ENCODE measurements around the gene NDUFV1. TPM values are rescaled to one million over a fixed set of nuclear protein-coding genes. Genes with fewer than 3 reads are reported as not detected.

Gene NDUFV1
- total and polyA plus RNA-seq, 9 of the 15 experiments (the other 6 are each of a cell fraction or from before 2014, with no cell fraction given): 10.8 to 423 (median 209) TPM

DNA sequence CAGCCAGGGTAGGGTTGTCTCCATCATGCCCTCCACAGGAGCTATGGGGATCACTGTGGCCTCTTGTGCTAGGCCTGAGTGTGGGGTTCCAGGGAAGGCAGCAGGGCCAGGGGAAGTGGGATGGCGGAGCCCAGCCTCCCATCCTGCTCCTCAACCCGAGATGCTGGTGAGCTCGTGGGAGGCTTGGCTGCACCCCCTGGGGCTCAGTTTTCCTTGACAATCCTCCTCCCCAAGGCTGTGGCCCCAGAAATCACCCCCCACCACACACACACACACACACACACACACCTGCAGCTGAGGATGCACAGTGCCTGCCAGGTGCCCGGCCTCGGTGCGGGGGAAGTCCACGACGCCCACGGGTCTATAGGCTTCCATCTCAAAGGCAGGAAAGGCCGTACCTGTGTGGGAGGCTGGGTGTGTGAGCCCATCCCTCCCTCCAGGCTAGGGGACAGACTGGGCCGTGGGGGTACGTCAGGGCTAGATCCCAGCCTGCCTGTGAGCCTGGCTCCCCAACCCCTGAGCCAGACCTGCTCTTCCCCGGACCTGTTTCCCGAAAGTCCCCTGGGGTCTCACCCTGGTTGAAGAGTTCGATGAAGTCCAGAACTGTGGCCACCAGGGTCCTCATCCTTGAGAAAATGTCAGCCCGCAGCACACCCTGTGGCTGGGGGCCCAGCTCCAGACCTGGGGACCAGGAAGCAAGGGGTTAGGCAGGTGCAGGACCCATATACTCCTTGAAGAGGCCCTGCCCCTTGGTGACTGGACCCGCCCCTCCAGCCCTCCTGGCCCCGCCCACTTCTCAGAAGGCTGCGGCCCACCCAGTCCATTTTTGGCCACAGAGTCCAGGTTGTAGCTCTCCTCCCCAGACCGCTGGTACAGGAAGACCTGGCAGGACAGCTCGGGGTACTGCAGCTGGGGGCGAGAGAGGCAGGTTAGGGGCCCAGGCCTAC lies 38.0 kb downstream of the NDUFV1 start:
- Histone ChIP-seq H2AFZ (ENCODE audit: low read depth, low read length) (no peak overlapping the region), H3K27ac (ENCODE audit: extremely low read depth, low read depth, low read length) (no peak overlapping the region), H3K36me3 (ENCODE audit: control insufficient read depth, insufficient read depth, low read length) (no peaks in the 10 kb centered on the region), H3K9ac (ENCODE audit: insufficient read depth in 1 of 2, low read depth in 2 of 2, low read length in 2 of 2) (0 out of 4 replicates have a peak overlapping the region, but pooled peaks of 1 of the 2 experiments have one; percentile 22), H3K4me1 (replicated peaks in 1 of 2; ENCODE audit: control insufficient read depth in 2 of 2, insufficient read depth in 2 of 2, low read length in 2 of 2) (peaks cover 0 to 51% of the 10 kb centered on the region in 2 experiments; a peak in 3 of 5 replicates), H3K9me1 (ENCODE audit: control insufficient read depth, insufficient read depth, low read length) (no peaks in the 10 kb centered on the region), H3K4me2 (ENCODE audit: insufficient read depth, low read length) (no peak overlapping the region), H4K20me1 (replicated peaks; ENCODE audit: control insufficient read depth, insufficient read depth, low read length) (peaks cover 3% of the 10 kb centered on the region; the same call in 1 of the 2 replicates), H3K27me3 (ENCODE audit: control insufficient read depth in 2 of 2, insufficient read depth in 2 of 2, low read length in 2 of 2) (peaks cover 0 to 19% of the 10 kb centered on the region in 2 experiments; a peak in 3 of 5 replicates), H3K9me3 (replicated peaks; ENCODE audit: control insufficient read depth, insufficient read depth, low read depth, low read length) (no peaks in the 10 kb centered on the region; the same call in 1 of the 2 replicates), H3K79me2 (ENCODE audit: control insufficient read depth, insufficient read depth, low read length) (no peaks in the 10 kb centered on the region), H3K4me3 (no peak overlapping the region)
- ATAC-seq (peak; percentile 80), DNase-seq (ENCODE audit: extremely low read depth in 1 of 4, low spot score in 3 of 4) (peak in 3 of 4 experiments; percentile 45 to 67 (median 64)), FAIRE-seq (no peak)
- intact Hi-C loops (cut with micrococcal nuclease) (loop anchor here (5.0 to 10.0 kb wide), 2 partner anchors 67 to 160 kb away; no protein-coding TSS in a partner anchor), in situ Hi-C loops (cut with MboI) (no loop called here)
- no TSS peak for BruUV-seq (replicated peaks)
- 35% methylated on average over 19 of the region's 22 CpGs for WGBS (ENCODE audit: insufficient coverage, low coverage, missing lambda C conversion rate)
- ChIA-PET CTCF (ENCODE audit: low intra/inter-chr PET ratio) (interaction anchor here (0.6 kb wide), 1 partner anchor 14 kb away, joined by 3 read pairs; no protein-coding TSS in a partner anchor), POLR2A (interaction anchor here (0.5 kb wide), 1 partner anchor 16 kb away, joined by 3 read pairs; no protein-coding TSS in a partner anchor)
- no peak for TF ChIP-seq ZNF140 (CRISPR knock-in tag; IDR thresholded peaks at IDR 0.05)
- TF ChIP-seq TSC22D4 (tag; IDR thresholded peaks at IDR 0.05): no peak
- no peak for TF ChIP-seq FOXA3 (CRISPR knock-in tag; conservative IDR thresholded peaks at IDR 0.05 in 1 of 2, IDR thresholded peaks at IDR 0.05 in 1 of 2)
- TF ChIP-seq, protein P1, sequence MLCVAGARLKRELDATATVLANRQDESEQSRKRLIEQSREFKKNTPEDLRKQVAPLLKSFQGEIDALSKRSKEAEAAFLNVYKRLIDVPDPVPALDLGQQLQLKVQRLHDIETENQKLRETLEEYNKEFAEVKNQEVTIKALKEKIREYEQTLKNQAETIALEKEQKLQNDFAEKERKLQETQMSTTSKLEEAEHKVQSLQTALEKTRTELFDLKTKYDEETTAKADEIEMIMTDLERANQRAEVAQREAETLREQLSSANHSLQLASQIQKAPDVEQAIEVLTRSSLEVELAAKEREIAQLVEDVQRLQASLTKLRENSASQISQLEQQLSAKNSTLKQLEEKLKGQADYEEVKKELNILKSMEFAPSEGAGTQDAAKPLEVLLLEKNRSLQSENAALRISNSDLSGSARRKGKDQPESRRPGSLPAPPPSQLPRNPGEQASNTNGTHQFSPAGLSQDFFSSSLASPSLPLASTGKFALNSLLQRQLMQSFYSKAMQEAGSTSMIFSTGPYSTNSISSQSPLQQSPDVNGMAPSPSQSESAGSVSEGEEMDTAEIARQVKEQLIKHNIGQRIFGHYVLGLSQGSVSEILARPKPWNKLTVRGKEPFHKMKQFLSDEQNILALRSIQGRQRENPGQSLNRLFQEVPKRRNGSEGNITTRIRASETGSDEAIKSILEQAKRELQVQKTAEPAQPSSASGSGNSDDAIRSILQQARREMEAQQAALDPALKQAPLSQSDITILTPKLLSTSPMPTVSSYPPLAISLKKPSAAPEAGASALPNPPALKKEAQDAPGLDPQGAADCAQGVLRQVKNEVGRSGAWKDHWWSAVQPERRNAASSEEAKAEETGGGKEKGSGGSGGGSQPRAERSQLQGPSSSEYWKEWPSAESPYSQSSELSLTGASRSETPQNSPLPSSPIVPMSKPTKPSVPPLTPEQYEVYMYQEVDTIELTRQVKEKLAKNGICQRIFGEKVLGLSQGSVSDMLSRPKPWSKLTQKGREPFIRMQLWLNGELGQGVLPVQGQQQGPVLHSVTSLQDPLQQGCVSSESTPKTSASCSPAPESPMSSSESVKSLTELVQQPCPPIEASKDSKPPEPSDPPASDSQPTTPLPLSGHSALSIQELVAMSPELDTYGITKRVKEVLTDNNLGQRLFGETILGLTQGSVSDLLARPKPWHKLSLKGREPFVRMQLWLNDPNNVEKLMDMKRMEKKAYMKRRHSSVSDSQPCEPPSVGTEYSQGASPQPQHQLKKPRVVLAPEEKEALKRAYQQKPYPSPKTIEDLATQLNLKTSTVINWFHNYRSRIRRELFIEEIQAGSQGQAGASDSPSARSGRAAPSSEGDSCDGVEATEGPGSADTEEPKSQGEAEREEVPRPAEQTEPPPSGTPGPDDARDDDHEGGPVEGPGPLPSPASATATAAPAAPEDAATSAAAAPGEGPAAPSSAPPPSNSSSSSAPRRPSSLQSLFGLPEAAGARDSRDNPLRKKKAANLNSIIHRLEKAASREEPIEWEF (CRISPR knock-in tag; IDR thresholded peaks at IDR 0.05): no peak
- TF ChIP-seq CREBBP (IDR thresholded peaks at IDR 0.05; ENCODE audit: low read depth, low read length): no peak
- TF ChIP-seq CEBPG (CRISPR knock-in tag; IDR thresholded peaks at IDR 0.05): no peak
- no peak for TF ChIP-seq CEBPG (tag; conservative IDR thresholded peaks at IDR 0.05 in 1 of 2, IDR thresholded peaks at IDR 0.05 in 1 of 2)
- TF ChIP-seq CAMTA2 (CRISPR knock-in tag; conservative IDR thresholded peaks at IDR 0.05): no peak
- TF ChIP-seq TCF7 (IDR thresholded peaks at IDR 0.05; ENCODE audit: borderline replicate concordance): no peak
- no peak for TF ChIP-seq RBM15 (IDR thresholded peaks at IDR 0.05; ENCODE audit: insufficient read depth, low read length)
- TF ChIP-seq DMBX1 (CRISPR knock-in tag; IDR thresholded peaks at IDR 0.05; ENCODE audit: borderline replicate concordance): no peak
- no peak for TF ChIP-seq ZNF778 (CRISPR knock-in tag; IDR thresholded peaks at IDR 0.05)
- no peak for TF ChIP-seq MCM3 (IDR thresholded peaks at IDR 0.05)
- TF ChIP-seq, protein P2, sequence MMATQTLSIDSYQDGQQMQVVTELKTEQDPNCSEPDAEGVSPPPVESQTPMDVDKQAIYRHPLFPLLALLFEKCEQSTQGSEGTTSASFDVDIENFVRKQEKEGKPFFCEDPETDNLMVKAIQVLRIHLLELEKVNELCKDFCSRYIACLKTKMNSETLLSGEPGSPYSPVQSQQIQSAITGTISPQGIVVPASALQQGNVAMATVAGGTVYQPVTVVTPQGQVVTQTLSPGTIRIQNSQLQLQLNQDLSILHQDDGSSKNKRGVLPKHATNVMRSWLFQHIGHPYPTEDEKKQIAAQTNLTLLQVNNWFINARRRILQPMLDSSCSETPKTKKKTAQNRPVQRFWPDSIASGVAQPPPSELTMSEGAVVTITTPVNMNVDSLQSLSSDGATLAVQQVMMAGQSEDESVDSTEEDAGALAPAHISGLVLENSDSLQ (IDR thresholded peaks at IDR 0.05): no peak
- no peak for TF ChIP-seq ATF1 (CRISPR knock-in tag; IDR thresholded peaks at IDR 0.05)
- TF ChIP-seq ATF1 (tag; IDR thresholded peaks at IDR 0.05): no peak
